GM19351 (cell line): ENCODE measurements around the gene CACNA2D1.

Experiments used
- ATAC-seq: cut with Tn5 transposase; IDR thresholded peaks from one replicate; pipeline ENCODE4 v1.9.1; 2021; ENCODE audit warnings: mild to moderate bottlenecking, moderate library complexity; ENCODE audit not compliant: unreplicated experiment

The CACNA2D1 gene

DNA sequence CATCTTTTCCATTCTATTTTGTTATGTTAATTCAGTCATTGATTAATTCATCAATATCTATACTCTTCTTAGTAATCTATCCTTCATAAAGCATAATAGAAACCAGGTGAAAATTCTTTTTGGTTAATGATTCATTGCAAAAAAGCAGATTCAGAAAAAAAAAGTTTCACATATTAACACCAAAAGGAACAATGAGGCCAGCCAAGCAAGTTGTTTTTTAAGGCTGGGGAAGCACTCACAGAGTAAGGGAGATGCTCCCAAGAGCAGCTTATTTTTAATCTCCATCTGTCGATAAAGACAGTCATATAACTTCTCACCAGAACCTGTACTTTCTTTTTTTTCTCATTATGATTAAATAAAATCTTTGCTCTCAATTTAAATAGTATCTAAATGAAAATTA is 95.8 kb downstream of the CACNA2D1 start:
- ATAC-seq = no peak

DNA sequence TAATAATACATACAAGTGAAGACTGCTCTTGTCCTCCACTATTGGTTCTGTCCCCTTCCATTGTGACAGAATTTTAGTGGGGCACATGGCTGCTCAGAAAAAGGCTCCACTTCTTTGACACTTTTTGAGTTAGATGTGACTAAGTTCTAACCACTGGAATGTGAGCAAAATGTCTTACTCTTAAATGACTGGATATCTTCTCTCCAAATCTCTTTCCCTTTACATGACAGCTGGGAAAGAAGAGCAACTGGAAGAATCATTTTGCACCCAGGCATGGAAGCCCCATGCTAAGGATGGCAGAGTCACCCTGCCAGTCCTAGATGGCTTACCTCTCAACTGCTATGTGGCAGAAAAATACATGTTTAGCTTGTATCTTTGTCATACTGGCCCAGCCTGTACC is 97.7 kb downstream of the CACNA2D1 start:
- ATAC-seq = no peak

GRCh38 chr7:82343716-82344115 is 99.9 kb downstream of the CACNA2D1 start:
- no peak for ATAC-seq

DNA sequence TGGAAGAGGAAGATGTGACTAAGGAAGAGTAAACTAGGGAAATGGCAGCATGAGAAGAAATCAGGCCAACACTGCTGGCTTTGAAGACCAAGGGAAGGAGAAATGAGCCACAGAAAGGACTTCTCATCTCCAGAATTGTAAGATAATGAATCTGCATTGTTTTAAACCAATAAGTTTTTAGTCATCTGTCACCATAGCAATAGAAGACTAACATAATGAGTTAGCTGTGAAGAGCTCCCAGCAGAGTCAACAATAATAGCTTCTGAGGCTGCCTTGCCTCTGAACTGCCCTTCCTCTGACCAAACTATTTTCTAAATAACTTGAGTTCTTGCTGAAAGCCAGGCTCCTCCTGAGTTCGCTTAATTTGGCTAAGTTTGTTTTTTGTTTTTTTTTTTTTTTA is 103.6 kb downstream of the CACNA2D1 start:
- no peak for ATAC-seq

DNA sequence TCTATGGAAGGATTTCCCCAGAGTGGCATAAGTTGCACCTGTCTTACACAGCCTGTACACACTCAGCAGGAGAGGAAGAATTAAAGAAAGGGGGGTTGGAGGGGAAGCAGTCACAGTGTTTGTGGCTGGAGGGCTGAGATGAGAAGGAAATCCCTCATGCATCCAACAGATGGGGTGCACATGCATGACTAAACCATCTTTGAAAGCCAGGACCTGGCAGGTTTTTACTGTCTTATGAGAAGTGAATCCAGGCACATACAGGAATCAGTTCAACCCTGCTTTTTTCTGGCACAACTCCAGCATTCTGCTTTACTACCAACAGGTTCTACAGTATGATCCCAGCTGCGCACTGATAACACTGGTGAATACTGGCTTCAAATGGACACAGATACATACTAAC is 107.7 kb downstream of the CACNA2D1 start:
- ATAC-seq = no peak

DNA sequence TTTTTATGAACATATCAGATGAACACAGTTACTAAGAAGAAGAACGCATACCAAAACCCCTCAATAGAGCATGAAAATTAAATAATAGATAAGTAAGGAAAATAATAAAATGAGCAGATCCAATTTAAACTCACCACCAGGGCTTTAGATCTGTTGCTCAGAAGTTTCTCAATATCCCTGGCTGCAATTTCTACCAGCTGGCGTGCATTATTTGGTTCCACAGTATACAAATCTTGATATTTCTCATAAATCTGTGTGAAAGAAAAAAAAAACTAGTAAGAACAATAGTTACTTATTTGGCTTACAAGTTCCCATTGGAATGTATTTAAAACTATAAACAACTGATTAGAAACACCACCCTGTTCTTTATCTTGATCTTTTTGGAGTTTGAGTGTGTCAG is 108.6 kb downstream of the CACNA2D1 start:
- no peak for ATAC-seq

DNA sequence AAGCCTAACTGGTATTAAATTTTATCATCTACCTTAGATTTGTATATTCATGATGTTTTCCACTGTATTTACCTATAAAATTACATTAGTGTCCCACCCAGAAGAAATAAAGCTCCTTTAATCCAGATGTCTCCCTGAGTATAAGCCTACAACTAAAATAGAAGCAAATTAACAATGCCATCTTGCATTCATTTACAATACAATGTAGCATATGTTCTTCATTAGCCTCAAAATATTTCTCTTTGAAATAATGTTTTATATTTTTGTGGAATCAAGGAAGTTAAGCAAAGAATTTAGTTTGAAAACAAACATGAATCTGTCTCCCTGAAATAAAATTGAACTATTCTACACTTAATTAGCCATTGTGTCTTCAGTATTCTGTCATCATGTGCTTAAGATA is 112.3 kb downstream of the CACNA2D1 start:
- ATAC-seq = no peak

- no peak for ATAC-seq
Observed at GRCh38 chr7:82330706-82331215, 112.8 kb downstream of the CACNA2D1 start.

DNA sequence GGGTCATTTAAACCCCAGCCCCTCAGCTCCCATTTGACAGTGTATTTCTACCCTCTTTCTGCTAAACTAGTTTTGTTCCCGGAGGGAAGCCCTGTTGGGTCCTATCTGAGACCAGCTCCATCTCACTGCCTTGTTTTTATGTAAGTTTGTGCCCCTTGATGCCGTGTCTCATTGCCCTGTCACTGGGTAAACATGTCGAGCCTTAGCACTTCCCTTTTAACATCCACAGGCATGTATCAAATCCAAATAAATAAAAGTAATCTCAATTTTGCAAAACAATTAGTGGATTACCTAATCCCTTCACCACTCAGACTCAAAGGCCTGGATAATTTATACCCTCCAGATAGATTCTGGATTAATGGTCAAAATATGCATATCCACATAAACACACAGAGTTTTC is 115.7 kb downstream of the CACNA2D1 start:
- no peak for ATAC-seq

DNA sequence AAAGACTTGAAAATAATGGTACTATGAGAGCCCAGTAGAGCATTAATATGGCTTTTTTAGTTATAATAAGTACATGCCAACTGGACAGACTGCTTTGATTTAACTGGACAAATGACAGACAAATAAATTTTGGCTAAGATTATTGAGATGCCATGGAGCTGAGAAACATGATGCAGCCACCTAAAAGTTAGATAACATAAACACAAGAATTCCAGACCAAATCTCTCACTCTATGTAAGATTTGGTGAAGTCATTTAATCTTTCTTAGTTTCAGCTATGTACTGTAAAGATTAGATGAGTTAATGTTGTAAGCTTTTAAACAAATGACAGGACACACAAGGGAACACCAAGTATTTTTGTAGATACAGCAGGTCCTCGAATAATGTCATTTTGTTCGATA is 118.2 kb downstream of the CACNA2D1 start:
- no peak for ATAC-seq

DNA sequence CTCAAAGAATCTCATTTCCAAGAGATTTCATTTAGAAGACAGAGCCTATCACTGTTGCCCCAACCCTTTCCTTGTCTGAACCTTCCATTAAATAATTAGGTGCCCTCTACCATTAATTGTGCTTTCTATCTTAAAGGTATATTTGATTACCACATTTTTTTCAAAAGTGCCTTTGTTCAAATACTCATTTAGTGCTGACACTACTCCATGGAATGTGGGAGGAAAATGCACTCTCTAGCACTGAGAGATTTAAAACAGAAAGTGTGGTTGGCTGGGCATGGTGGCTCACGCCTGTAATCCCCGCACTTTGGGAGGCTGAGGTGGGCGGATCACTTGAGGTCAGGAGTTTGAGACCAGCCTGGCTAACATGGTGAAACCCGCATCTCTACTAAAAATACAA is 119.8 kb downstream of the CACNA2D1 start:
- ATAC-seq = no peak

- ATAC-seq = no peak
Observed at GRCh38 chr7:82319674-82320118, 123.9 kb downstream of the CACNA2D1 start.

DNA sequence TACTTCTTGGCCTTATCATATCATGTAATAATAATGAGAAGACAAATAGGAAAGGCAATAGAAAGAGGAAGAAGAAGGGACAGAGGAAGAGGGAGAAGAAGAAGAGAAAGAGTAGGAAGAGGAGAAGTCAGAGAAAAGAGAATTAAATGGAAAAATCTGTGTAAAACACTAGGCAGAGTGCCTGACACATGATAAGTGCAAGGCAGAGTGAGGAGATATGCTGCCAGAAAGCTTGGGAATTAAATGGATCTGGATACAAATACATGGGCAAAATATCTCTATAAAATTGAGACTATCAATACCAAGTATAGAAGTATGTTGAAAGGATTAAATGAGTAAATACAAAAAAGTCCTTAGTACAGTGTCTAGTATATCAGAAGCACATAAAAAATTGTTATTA is 124.8 kb downstream of the CACNA2D1 start:
- no peak for ATAC-seq

- no peak for ATAC-seq
Observed at GRCh38 chr7:82317760-82318159, 125.8 kb downstream of the CACNA2D1 start.

GRCh38 chr7:82317257-82317721 is 126.3 kb downstream of the CACNA2D1 start:
- no peak for ATAC-seq

- ATAC-seq = no peak
Observed at GRCh38 chr7:82313269-82313668, 130.3 kb downstream of the CACNA2D1 start.

GRCh38 chr7:82312646-82313045 is 130.9 kb downstream of the CACNA2D1 start:
- ATAC-seq = no peak

GRCh38 chr7:82305347-82306005 is 138.1 kb downstream of the CACNA2D1 start:
- ATAC-seq = no peak

DNA sequence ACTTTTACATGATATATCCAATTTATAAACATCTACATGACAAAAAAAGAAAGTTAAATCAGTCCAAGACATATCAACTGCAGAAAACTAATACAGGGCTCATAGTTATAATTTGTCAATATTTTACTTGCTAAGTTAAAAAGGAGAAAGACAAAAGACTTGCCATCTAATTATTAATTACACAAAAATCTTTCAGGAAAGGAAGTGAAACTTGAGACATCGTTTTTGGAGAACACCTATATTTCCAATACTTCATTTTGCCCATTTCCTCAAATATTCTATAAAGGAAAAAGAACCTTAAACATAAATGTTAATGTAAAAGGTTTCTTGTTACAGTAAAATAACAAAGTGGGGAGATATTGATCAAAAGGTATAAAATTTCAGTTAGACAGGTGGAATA is 148.7 kb downstream of the CACNA2D1 start:
- no peak for ATAC-seq

- no peak for ATAC-seq
Observed at GRCh38 chr7:82294382-82294784, 149.2 kb downstream of the CACNA2D1 start.

GRCh38 chr7:82293467-82293866 is 150.1 kb downstream of the CACNA2D1 start:
- ATAC-seq = no peak

- ATAC-seq = no peak
Observed at GRCh38 chr7:82291931-82292330, 151.6 kb downstream of the CACNA2D1 start.

- ATAC-seq = no peak
Observed at GRCh38 chr7:82289889-82290288, 153.7 kb downstream of the CACNA2D1 start.
